Measurements from ENCODE around the gene CAP2.
"Not testable (repeated sequence)": the region's sequence is repeated elsewhere in the genome, so short reads cannot be mapped to it uniquely, and the experiment has no call there.

DNA sequence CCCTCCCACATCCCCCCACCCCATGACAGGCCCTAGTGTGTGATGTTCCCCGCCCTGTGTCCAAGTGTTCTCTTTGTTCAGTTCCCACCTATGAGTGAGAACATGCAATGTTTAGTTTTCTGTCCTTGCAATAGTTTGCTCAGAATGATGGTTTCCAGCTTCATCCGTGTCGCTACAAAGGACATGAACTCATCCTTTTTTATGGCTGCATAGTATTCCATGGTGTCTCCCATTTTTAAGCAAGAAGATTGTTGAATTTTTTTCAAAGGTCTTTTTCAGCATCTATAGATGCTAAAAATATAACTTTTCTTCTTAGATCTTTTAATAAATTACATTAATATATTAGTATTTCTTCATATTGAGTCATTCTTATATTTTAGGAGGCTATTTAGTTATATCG lies 47.4 kb downstream of the CAP2 start:
- TF ChIP-seq, protein P1, sequence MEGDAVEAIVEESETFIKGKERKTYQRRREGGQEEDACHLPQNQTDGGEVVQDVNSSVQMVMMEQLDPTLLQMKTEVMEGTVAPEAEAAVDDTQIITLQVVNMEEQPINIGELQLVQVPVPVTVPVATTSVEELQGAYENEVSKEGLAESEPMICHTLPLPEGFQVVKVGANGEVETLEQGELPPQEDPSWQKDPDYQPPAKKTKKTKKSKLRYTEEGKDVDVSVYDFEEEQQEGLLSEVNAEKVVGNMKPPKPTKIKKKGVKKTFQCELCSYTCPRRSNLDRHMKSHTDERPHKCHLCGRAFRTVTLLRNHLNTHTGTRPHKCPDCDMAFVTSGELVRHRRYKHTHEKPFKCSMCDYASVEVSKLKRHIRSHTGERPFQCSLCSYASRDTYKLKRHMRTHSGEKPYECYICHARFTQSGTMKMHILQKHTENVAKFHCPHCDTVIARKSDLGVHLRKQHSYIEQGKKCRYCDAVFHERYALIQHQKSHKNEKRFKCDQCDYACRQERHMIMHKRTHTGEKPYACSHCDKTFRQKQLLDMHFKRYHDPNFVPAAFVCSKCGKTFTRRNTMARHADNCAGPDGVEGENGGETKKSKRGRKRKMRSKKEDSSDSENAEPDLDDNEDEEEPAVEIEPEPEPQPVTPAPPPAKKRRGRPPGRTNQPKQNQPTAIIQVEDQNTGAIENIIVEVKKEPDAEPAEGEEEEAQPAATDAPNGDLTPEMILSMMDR (IDR thresholded peaks at IDR 0.05): not testable (repeated sequence)
- TF ChIP-seq, protein P2, sequence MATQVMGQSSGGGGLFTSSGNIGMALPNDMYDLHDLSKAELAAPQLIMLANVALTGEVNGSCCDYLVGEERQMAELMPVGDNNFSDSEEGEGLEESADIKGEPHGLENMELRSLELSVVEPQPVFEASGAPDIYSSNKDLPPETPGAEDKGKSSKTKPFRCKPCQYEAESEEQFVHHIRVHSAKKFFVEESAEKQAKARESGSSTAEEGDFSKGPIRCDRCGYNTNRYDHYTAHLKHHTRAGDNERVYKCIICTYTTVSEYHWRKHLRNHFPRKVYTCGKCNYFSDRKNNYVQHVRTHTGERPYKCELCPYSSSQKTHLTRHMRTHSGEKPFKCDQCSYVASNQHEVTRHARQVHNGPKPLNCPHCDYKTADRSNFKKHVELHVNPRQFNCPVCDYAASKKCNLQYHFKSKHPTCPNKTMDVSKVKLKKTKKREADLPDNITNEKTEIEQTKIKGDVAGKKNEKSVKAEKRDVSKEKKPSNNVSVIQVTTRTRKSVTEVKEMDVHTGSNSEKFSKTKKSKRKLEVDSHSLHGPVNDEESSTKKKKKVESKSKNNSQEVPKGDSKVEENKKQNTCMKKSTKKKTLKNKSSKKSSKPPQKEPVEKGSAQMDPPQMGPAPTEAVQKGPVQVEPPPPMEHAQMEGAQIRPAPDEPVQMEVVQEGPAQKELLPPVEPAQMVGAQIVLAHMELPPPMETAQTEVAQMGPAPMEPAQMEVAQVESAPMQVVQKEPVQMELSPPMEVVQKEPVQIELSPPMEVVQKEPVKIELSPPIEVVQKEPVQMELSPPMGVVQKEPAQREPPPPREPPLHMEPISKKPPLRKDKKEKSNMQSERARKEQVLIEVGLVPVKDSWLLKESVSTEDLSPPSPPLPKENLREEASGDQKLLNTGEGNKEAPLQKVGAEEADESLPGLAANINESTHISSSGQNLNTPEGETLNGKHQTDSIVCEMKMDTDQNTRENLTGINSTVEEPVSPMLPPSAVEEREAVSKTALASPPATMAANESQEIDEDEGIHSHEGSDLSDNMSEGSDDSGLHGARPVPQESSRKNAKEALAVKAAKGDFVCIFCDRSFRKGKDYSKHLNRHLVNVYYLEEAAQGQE (IDR thresholded peaks at IDR 0.05; ENCODE audit: insufficient read depth in 1 of 2, low read depth in 2 of 2, low read length in 1 of 2): not testable (repeated sequence)
- TF ChIP-seq POLR2AphosphoS5 (IDR thresholded peaks at IDR 0.05; ENCODE audit: low read depth, low read length): not testable (repeated sequence)
